ENCODE results near the gene PSMD3.
"Not testable (repeated sequence)": the region's sequence is repeated elsewhere in the genome, so short reads cannot be mapped to it uniquely, and the experiment has no call there.

The PSMD3 gene

DNA sequence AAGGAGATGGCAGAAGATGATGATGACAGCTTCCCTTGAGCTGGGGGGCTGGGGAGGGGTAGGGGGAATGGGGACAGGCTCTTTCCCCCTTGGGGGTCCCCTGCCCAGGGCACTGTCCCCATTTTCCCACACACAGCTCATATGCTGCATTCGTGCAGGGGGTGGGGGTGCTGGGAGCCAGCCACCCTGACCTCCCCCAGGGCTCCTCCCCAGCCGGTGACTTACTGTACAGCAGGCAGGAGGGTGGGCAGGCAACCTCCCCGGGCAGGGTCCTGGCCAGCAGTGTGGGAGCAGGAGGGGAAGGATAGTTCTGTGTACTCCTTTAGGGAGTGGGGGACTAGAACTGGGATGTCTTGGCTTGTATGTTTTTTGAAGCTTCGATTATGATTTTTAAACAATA, 16.9 kb downstream of the PSMD3 start:
- DNase-seq (ENCODE audit: low spot score): no peak

- no peak for DNase-seq (ENCODE audit: low spot score)
These were observed 18.5 kb downstream of the PSMD3 start for GRCh38 chr17:39999067-39999466.

GRCh38 chr17:40000161-40000560, 19.6 kb downstream of the PSMD3 start:
- no peak for DNase-seq (ENCODE audit: low spot score)

DNA sequence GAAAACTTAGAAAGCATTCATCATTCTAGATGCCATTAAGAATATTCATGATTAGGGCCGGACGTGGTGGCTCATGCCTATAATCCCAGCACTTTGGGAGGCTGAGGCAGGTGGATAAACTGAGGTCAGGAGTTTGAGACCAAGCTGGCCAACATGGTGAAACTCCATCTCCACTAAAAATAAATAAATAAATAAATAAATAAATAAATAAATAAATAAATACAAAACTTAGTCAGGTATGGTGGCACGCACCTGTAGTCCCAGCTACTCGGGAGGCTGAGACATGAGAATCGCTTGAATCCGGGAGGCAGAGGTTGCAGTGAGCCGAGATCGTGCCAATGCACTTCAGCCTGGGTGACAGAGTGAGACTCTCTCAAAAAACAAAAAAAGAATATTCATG, 20.7 kb downstream of the PSMD3 start:
- DNase-seq (ENCODE audit: low spot score): not testable (repeated sequence)

DNA sequence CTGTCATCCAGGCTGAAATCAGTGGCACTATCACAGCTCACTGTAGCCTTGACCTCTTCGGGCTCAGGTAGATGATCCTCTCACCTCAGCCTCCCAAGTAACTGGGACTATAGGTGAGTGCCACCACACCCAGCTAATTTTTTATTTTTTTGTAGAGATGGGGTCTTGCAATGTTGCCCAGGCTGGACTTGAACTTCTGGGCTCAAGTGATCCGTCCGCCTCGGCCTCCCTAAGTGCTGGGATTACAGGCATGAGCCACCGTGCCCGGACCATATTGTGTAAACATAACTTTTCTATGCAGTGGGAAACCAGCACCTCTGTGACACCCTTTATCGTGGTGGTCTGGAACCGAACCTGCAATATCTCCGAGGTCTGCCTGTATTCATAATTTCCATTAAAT, 23.5 kb downstream of the PSMD3 start:
- DNase-seq (ENCODE audit: low spot score): no peak

- DNase-seq (ENCODE audit: low spot score): no peak
These were observed 24.1 kb downstream of the PSMD3 start for GRCh38 chr17:40004712-40005111.

- DNase-seq (ENCODE audit: low spot score): no peak
These were observed 24.9 kb downstream of the PSMD3 start for GRCh38 chr17:40005520-40005919.

GRCh38 chr17:40010946-40011500, 30.4 kb downstream of the PSMD3 start:
- DNase-seq (ENCODE audit: low spot score): not testable (repeated sequence)

DNA sequence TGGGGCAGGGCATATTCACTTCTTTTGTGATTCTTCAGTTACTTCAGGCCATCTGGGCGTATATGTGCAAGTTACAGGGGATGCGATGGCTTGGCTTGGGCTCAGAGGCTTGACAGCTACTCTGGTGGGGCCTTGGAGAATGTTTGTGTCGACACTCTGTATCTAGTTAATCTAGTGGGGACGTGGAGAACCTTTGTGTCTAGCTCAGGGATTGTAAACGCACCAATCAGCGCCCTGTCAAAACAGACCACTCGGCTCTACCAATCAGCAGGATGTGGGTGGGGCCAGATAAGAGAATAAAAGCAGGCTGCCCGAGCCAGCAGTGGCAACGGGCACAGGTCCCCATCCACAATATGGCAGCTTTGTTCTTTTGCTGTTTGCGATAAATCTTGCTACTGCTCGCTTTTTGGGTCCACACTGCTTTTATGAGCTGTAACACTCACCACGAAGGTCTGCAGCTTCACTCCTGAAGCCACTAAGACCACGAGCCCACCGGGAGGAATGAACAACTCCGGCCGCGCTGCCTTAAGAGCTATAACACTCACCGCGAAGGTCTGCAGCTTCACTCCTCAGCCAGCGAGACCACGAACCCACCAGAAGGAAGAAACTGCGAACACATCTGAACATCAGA, 31.5 kb downstream of the PSMD3 start:
- DNase-seq (ENCODE audit: low spot score): not testable (repeated sequence)

- DNase-seq (ENCODE audit: low spot score): no peak
These were observed 33.9 kb downstream of the PSMD3 start for GRCh38 chr17:40014375-40014980.

DNA sequence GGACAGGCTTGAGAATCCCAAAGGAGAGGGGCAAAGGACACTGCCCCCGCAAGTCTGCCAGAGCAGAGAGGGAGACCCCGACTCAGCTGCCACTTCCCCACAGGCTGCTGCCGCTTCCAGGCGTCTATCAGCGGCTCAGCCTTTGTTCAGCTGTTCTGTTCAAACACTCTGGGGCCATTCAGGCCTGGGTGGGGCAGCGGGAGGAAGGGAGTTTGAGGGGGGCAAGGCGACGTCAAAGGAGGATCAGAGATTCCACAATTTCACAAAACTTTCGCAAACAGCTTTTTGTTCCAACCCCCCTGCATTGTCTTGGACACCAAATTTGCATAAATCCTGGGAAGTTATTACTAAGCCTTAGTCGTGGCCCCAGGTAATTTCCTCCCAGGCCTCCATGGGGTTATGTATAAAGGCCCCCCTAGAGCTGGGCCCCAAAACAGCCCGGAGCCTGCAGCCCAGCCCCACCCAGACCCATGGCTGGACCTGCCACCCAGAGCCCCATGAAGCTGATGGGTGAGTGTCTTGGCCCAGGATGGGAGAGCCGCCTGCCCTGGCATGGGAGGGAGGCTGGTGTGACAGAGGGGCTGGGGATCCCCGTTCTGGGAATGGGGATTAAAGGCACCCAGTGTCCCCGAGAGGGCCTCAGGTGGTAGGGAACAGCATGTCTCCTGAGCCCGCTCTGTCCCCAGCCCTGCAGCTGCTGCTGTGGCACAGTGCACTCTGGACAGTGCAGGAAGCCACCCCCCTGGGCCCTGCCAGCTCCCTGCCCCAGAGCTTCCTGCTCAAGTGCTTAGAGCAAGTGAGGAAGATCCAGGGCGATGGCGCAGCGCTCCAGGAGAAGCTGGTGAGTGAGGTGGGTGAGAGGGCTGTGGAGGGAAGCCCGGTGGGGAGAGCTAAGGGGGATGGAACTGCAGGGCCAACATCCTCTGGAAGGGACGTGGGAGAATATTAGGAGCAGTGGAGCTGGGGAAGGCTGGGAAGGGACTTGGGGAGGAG, 34.7 kb downstream of the PSMD3 start, which contains the start of gene CSF3:
CSF3 (plus strand) TSS at position 436 of the 993 bp plus-strand sequence; CDS start at position 471, 35 bp downstream.
- DNase-seq (ENCODE audit: low spot score): no peak

GRCh38 chr17:40015998-40016985, 35.7 kb downstream of the PSMD3 start:
- no peak for DNase-seq (ENCODE audit: low spot score)

GRCh38 chr17:40017422-40018080, 36.9 kb downstream of the PSMD3 start:
- DNase-seq (ENCODE audit: low spot score): no peak

DNA sequence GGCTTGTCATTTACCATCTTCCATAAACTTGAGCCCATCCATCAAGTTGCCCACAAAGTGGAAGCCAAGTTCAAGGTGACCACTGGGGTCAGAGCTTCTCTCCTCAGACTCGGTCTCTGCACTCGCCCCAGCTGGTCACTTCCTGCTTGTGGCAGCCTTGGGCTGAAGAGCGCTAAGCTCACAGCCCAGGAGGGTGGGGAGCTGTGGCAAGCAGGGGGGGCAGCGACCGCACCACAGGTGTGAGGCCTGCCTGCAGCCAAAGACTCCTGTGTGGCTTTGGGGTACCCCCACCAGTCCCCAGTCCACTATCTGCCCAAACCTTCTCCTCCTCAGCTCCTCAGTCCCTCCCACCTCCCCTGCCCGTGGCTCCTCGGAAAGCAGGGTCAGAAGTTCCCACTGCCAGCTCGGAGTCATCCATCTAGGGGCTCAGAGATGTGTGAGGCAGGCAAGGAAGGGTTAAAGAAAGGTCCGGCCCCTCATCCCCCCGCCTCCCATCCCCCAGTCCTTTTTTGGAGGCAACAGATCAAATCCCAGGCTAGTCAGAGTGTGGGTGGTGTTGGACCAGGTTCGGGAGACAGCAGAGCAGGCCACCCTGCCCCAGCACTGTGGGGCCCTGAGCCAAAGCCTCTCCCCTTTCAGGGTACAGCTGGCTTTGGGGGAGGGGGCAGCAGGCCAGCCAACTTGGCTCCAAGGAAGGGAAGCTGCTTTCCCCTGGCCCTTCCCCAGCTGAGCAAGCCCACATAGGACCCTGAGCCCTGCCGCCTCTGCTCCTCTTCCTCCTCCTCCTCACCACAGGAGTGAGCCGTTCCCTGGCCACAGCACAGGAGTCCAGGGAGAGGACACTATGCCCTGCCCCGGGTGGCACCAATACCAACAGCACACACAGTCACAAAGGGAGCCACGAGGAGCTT, 37.9 kb downstream of the PSMD3 start:
- no peak for DNase-seq (ENCODE audit: low spot score)

DNA sequence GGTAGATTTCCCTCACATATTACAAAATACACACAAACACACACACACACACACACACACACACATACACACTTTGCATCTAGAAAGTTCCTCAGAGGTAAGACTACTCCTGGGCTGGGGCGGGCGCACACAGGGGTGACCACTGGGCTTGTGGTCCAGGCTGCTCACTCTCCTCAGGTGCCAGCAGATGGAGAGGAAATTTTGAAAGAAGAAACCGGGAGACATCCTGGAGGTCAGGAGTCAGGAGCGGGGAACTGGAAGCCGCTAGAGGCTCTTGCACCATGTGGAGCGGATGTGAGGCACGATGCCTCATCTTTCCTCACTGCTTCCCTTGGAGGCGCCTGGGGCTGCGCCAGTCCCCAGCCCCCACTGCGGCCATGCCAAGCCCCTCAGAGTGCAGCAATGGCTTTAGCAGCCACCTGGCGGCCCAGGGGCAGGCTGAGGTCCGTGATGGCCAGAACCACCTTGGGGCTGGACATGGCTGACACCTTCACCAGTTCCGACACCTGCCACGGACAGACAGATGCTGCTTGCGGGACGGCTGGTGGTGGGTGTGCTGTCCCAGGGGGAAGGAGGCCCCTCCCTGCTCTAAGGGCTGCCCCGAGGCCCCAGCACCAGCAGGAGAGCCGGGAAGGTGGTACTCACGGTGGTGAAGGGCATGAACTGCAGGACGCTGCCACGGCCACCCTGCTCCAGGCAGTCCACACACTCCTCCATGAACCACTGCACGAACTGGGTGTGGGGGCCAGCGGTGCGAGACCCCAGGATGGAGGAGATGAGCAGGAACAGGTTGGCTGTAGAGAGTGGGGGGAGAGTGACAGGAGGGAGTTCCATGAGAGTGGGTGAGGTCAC, 38.8 kb downstream of the PSMD3 start:
- DNase-seq (ENCODE audit: low spot score): no peak

GRCh38 chr17:40020146-40020545, 39.5 kb downstream of the PSMD3 start:
- DNase-seq (ENCODE audit: low spot score): no peak

DNA sequence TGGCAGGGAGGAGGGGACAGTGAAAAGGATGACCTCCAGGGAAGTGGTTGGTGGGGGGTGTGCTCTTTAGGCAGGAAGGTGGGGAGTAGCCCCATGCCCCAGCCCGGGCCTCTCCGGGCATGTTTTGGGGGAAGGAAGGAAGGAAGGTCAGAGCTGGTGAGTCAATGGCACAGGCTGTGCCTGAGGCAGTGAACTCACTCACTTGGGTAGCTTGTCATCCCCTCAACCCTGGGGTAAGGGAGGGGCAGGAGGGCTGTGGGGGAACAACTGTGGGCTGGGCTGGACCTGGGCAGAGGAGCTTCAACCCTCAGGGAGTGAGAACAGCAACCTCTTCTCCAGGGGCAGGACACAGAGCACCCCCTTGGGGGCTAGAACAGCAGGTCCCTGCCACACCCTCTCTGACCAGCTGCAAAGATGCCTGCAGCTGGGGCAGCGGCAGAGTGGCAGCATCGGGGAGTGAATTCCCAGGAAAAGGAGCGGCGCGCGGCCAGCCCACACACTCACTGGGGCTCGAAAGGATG, 40.9 kb downstream of the PSMD3 start:
- DNase-seq (ENCODE audit: low spot score): no peak

GRCh38 chr17:40022497-40022896, 41.9 kb downstream of the PSMD3 start:
- DNase-seq (ENCODE audit: low spot score): no peak

All from hematopoietic multipotent progenitor cell treated with erythropoietin and hydrocortisone succinate and interleukin-3 and kit ligand, for 15 days (in vitro differentiated cells).